K562 (cell line): ENCODE data around the gene CHD6. TPM values are rescaled to one million over a fixed set of nuclear protein-coding genes. Genes with fewer than 3 reads are reported as not detected.

Experiments
- BDP1 ChIP-seq: IDR thresholded peaks from 3 replicates; pipeline ENCODE4 v1.6.1; 2011; ENCODE audit not compliant: insufficient read length, insufficient read depth
- CHD2 ChIP-seq: IDR thresholded peaks from 2 replicates; pipeline ENCODE4 v1.6.1; 2011; ENCODE audit warnings: low read depth, low read length
- E4F1 ChIP-seq: fragments of 250-450 bp; sonication (Bioruptor Pico); IDR thresholded peaks from 2 replicates; pipeline ENCODE4 v1.5.0; 2021; ENCODE audit warnings: mild to moderate bottlenecking, borderline replicate concordance
- HINFP ChIP-seq: fragments of 450-650 bp; conservative IDR thresholded peaks from 2 replicates; pipeline ENCODE4 v1.6.1; 2016; ENCODE audit warnings: missing genetic modification characterization, low read depth, mild to moderate bottlenecking, control low read depth, missing compliant biosample characterization
- KAT2B ChIP-seq: IDR thresholded peaks from one replicate; pipeline ENCODE4 v1.6.1; 2012; ENCODE audit warnings: low read depth, mild to moderate bottlenecking, control low read depth, inconsistent platforms, low read length, moderate library complexity
- MAX ChIP-seq: sonication (generic); formaldehyde crosslinking; IDR thresholded peaks from 2 replicates; pipeline ENCODE4 v1.9.0; 2022; ENCODE audit warnings: mild to moderate bottlenecking, missing genetic modification reagents
- NFATC3 ChIP-seq: fragments of 450-650 bp; IDR thresholded peaks from 2 replicates; pipeline ENCODE4 v1.6.1; 2017; ENCODE audit warnings: mild to moderate bottlenecking
- PKNOX1 ChIP-seq: fragments of 450-650 bp; IDR thresholded peaks from 2 replicates; pipeline ENCODE4 v1.6.1; 2016
- POLR2AphosphoS5 ChIP-seq: IDR thresholded peaks from 2 replicates; pipeline ENCODE4 v1.6.1; 2011; ENCODE audit warnings: mild to moderate bottlenecking, low read depth, low read length, moderate library complexity; ENCODE audit not compliant: control insufficient read depth, insufficient read depth
- PRPF4 ChIP-seq: fragments of 200-400 bp; formaldehyde crosslinking; IDR thresholded peaks from one replicate; pipeline ENCODE4 v1.6.1; 2017; ENCODE audit warnings: low read length, low read depth, mild to moderate bottlenecking; ENCODE audit not compliant: insufficient read depth, poor library complexity, severe bottlenecking
- TRIM25 ChIP-seq: fragments of 450-650 bp; IDR thresholded peaks from 2 replicates; pipeline ENCODE4 v1.7.0; 2016; ENCODE audit warnings: borderline replicate concordance
- ZNF239 ChIP-seq: fragments of 250-450 bp; sonication (Bioruptor Pico); IDR thresholded peaks from 2 replicates; pipeline ENCODE4 v1.4.0; 2020; ENCODE audit warnings: mild to moderate bottlenecking
- ZNF408 ChIP-seq: fragments of 250-450 bp; sonication (Bioruptor Pico); IDR thresholded peaks from 2 replicates; pipeline ENCODE4 v1.4.0; 2020; ENCODE audit warnings: low read depth, mild to moderate bottlenecking, moderate library complexity
- ZNF695 ChIP-seq: fragments of 450-650 bp; formaldehyde crosslinking; IDR thresholded peaks from 2 replicates; pipeline ENCODE4 v1.4.0; 2020; ENCODE audit warnings: mild to moderate bottlenecking, moderate library complexity
- ZNF740 ChIP-seq, 3 experiments: fragments of 200-800 bp in 1 of 3; sonication (Bioruptor generic) in 1 of 3; sonication (generic) in 1 of 3; formaldehyde crosslinking in 1 of 3; IDR thresholded peaks; 2 replicates each; pipeline versions ENCODE4 v1.6.1 to v1.8.0; 2016 to 2022; ENCODE audit warnings: mild to moderate bottlenecking in 2 of 3, missing compliant biosample characterization in 2 of 3, missing genetic modification characterization in 2 of 3, missing genetic modification reagents in 1 of 3
- ZNF75A ChIP-seq: fragments of 450-650 bp; formaldehyde crosslinking; IDR thresholded peaks from 2 replicates; pipeline ENCODE4 v1.4.0; 2020; ENCODE audit warnings: mild to moderate bottlenecking
- ZZZ3 ChIP-seq: fragments of 450-650 bp; IDR thresholded peaks from 2 replicates; pipeline ENCODE4 v1.6.1; 2016; ENCODE audit warnings: antibody characterized with exemption, mild to moderate bottlenecking, moderate library complexity
- polyA plus RNA-seq, 8 experiments: library from polyadenylated mRNA; depleted of rRNA in 4 of 8; stranded (reverse) in 5 of 8; unstranded in 3 of 8; fragments of >200 nt; fragmentation: Nextera tagmentation in 2 of 8; fragmentation: Illumina TruSeq in 1 of 8; extraction: Ambion mirVana in 2 of 8; extraction: Trizol in 1 of 8; gene quantifications; 2 replicates each; pipeline versions ENCODE4 v1.2.1 to v1.2.3, GENCODE V29; 2011 to 2014; ENCODE audit warnings: inconsistent platforms in 1 of 8, missing spikeins in 1 of 8
- total RNA-seq, 7 experiments: library from RNA; depleted of rRNA in 6 of 7; stranded (reverse); fragments of >200 nt in 6 of 7; fragmentation: Illumina TruSeq in 2 of 7; extraction: Trizol in 2 of 7; gene quantifications; 2 replicates each; pipeline versions ENCODE4 v1.2.1 to v1.2.3, GENCODE V29; 2011 to 2021; ENCODE audit warnings: low replicate concordance in 1 of 7

CHD6 gene
- total and polyA plus RNA-seq, 9 of the 15 experiments (the other 6 are each of a cell fraction or from before 2014, with no cell fraction given), result 3.9 to 24.2 (median 12.8) TPM

GRCh38 chr20:41617902-41618806, at the start of gene CHD6 (continued):
- TF ChIP-seq TRIM25 (no peak), ZNF695 (CRISPR knock-in tag) (no peak), E4F1 (no peak), KAT2B (no peak), HINFP (no peak), ZZZ3 (no peak), MAX (CRISPR knock-in tag) (no peak), POLR2AphosphoS5 (no peak), ZNF408 (CRISPR knock-in tag) (no peak), PRPF4 (no peak), NFATC3 (no peak), ZNF239 (no peak), ZNF75A (CRISPR knock-in tag) (no peak), CHD2 (peak; percentile 87), BDP1 (no peak), ZNF740 (CRISPR knock-in tag; IDR thresholded peaks at IDR 0.05) (no peak), ZNF740 (tag; IDR thresholded peaks at IDR 0.05) (no peak), PKNOX1 (peak; percentile 100)
